Activated naive CD8-positive, alpha-beta T cell treated with anti-CD3 and anti-CD28 coated beads, Interleukin-2, amount 10 ng/mL, durations not matched to agents 7 days and 5 days (primary cell): ENCODE results near the gene ARID5B. TPM values are rescaled to one million over a fixed set of nuclear protein-coding genes. Genes with fewer than 3 reads are reported as not detected.
"Not testable (repeated sequence)": the region's sequence is repeated elsewhere in the genome, so short reads cannot be mapped to it uniquely, and the experiment has no call there.

Experiments used
- ATAC-seq: fragments of 150-1000 bp; cut with Tn5 transposase; one replicate; pipeline ENCODE4 v1.10.0; 2021; ENCODE audit warnings: low read depth, moderate library complexity
- POLR2A ChIA-PET: fragments of 350-600 bp; sonication (Branson Sonifier 250); formaldehyde crosslinking; loops from one replicate; lab custom pipeline; 2021; ENCODE audit warnings: antibody characterized with exemption; lab: Charles Lee
- DNase-seq: peaks from one replicate; pipeline ENCODE4 v3.0.0; 2021
- H3K27ac Mint-ChIP-seq: one replicate; pipeline ENCODE4 v1.8.0; 2022; ENCODE audit warnings: mild to moderate bottlenecking, mixed read lengths
- H3K27me3 Mint-ChIP-seq: one replicate; pipeline ENCODE4 v1.8.0; 2022; ENCODE audit warnings: mild to moderate bottlenecking, moderate library complexity, mixed read lengths
- H3K36me3 Mint-ChIP-seq: one replicate; pipeline ENCODE4 v1.8.0; 2021; ENCODE audit warnings: mild to moderate bottlenecking, mixed read lengths
- H3K4me1 Mint-ChIP-seq: one replicate; pipeline ENCODE4 v1.8.0; 2021; ENCODE audit warnings: mixed read lengths
- H3K4me3 Mint-ChIP-seq: one replicate; pipeline ENCODE4 v1.8.0; 2022; ENCODE audit warnings: mild to moderate bottlenecking, moderate library complexity, mixed read lengths
- H3K9me3 Mint-ChIP-seq: one replicate; pipeline ENCODE4 v1.8.0; 2021; ENCODE audit warnings: mixed read lengths
- total RNA-seq, 2 experiments: library from RNA; stranded (reverse); gene quantifications; one replicate each; pipeline ENCODE4 v1.2.3, GENCODE V29; 2021

ARID5B gene
- total RNA-seq, 2 experiments from 2014 or later = 25.4 to 26.1 TPM

GRCh38 chr10:61974601-61975390, 73.3 kb downstream of the ARID5B start:
- Mint-ChIP-seq H3K4me3 (no peak overlapping the region), H3K36me3 (peaks cover 39% of the 10 kb centered on the region), H3K9me3 (peaks cover 5% of the 10 kb centered on the region), H3K4me1 (peaks cover 23% of the 10 kb centered on the region), H3K27me3 (no peaks in the 10 kb centered on the region), H3K27ac (no peak overlapping the region)
- POLR2A ChIA-PET = no interaction called here
- no peak for ATAC-seq
- no peak for DNase-seq

- POLR2A ChIA-PET = interaction anchor here (1.1 kb wide), 1 partner anchor 11 kb away, joined by 4 read pairs; no protein-coding TSS in a partner anchor
- H3K4me3 Mint-ChIP-seq = no peak overlapping the region
- H3K27me3 Mint-ChIP-seq = no peaks in the 10 kb centered on the region
- no peak overlapping the region for H3K27ac Mint-ChIP-seq
- DNase-seq (no peak), ATAC-seq (no peak)
- H3K9me3 Mint-ChIP-seq = peaks cover 5% of the 10 kb centered on the region
- peaks cover 44% of the 10 kb centered on the region for H3K36me3 Mint-ChIP-seq
- peaks cover 18% of the 10 kb centered on the region for H3K4me1 Mint-ChIP-seq
These were observed 74.0 kb downstream of the ARID5B start for GRCh38 chr10:61975391-61975932.

- H3K27ac Mint-ChIP-seq, ATAC-seq, H3K27me3 Mint-ChIP-seq, H3K9me3 Mint-ChIP-seq, DNase-seq, POLR2A ChIA-PET, H3K4me3 Mint-ChIP-seq: not testable (repeated sequence)
- H3K36me3 Mint-ChIP-seq = peaks cover 50% of the 10 kb centered on the region
- peaks cover 18% of the 10 kb centered on the region for H3K4me1 Mint-ChIP-seq
These were observed 75.6 kb downstream of the ARID5B start for GRCh38 chr10:61976951-61977721.

- peaks cover 5% of the 10 kb centered on the region for H3K9me3 Mint-ChIP-seq
- H3K27me3 Mint-ChIP-seq = no peaks in the 10 kb centered on the region
- no peak for DNase-seq
- POLR2A ChIA-PET = no interaction called here
- H3K4me3 Mint-ChIP-seq = no peak overlapping the region
- no peak overlapping the region for H3K27ac Mint-ChIP-seq
- no peak for ATAC-seq
- peaks cover 12% of the 10 kb centered on the region for H3K4me1 Mint-ChIP-seq
- H3K36me3 Mint-ChIP-seq = peaks cover 49% of the 10 kb centered on the region
These were observed 77.5 kb downstream of the ARID5B start for GRCh38 chr10:61978965-61979364.

- Mint-ChIP-seq H3K4me3 (no peak overlapping the region), H3K4me1 (peaks cover 14% of the 10 kb centered on the region), H3K9me3 (peaks cover 3% of the 10 kb centered on the region), H3K36me3 (peaks cover 46% of the 10 kb centered on the region), H3K27me3 (no peaks in the 10 kb centered on the region), H3K27ac (no peak overlapping the region)
- ATAC-seq (no peak), DNase-seq (no peak)
- POLR2A ChIA-PET = no interaction called here
These were observed 80.0 kb downstream of the ARID5B start for GRCh38 chr10:61981460-61981859.

GRCh38 chr10:61983255-61983654, 81.8 kb downstream of the ARID5B start:
- Mint-ChIP-seq H3K27me3 (no peaks in the 10 kb centered on the region), H3K36me3 (peaks cover 36% of the 10 kb centered on the region), H3K4me1 (peaks cover 24% of the 10 kb centered on the region), H3K9me3 (no peaks in the 10 kb centered on the region), H3K27ac (no peak overlapping the region), H3K4me3 (no peak overlapping the region)
- ATAC-seq = no peak
- POLR2A ChIA-PET = no interaction called here
- DNase-seq = no peak

- Mint-ChIP-seq H3K9me3 (no peaks in the 10 kb centered on the region), H3K27ac (no peak overlapping the region), H3K27me3 (no peaks in the 10 kb centered on the region), H3K36me3 (peaks cover 28% of the 10 kb centered on the region), H3K4me1 (peaks cover 29% of the 10 kb centered on the region), H3K4me3 (no peak overlapping the region)
- no peak for ATAC-seq
- DNase-seq = no peak
- POLR2A ChIA-PET = no interaction called here
These were observed 83.4 kb downstream of the ARID5B start for GRCh38 chr10:61984803-61985418.

GRCh38 chr10:61985715-61986114, 84.2 kb downstream of the ARID5B start:
- Mint-ChIP-seq H3K9me3 (peaks cover under 1% of the 10 kb centered on the region), H3K27me3 (no peaks in the 10 kb centered on the region), H3K27ac (peak overlapping the region; percentile 15), H3K4me3 (no peak overlapping the region), H3K4me1 (peaks cover 30% of the 10 kb centered on the region), H3K36me3 (peaks cover 26% of the 10 kb centered on the region)
- POLR2A ChIA-PET = no interaction called here
- ATAC-seq = no peak
- no peak for DNase-seq

- POLR2A ChIA-PET = interaction anchor here (1.0 kb wide), 1 partner anchor 11 kb away, joined by 4 read pairs; no protein-coding TSS in a partner anchor
- peaks cover 2% of the 10 kb centered on the region for H3K9me3 Mint-ChIP-seq
These were observed 84.9 kb downstream of the ARID5B start for GRCh38 chr10:61986382-61986781.

GRCh38 chr10:61986788-61987492, 85.4 kb downstream of the ARID5B start:
- ATAC-seq (no peak), DNase-seq (no peak)
- peaks cover 36% of the 10 kb centered on the region for H3K4me1 Mint-ChIP-seq
- H3K27ac Mint-ChIP-seq = peak overlapping the region; percentile 95
- POLR2A ChIA-PET = interaction anchor here (1.0 kb wide), 1 partner anchor 11 kb away, joined by 4 read pairs; no protein-coding TSS in a partner anchor
- no peaks in the 10 kb centered on the region for H3K27me3 Mint-ChIP-seq
- peaks cover 28% of the 10 kb centered on the region for H3K36me3 Mint-ChIP-seq
- peak overlapping the region; percentile 51 for H3K4me3 Mint-ChIP-seq
- peaks cover 2% of the 10 kb centered on the region for H3K9me3 Mint-ChIP-seq

More at GRCh38 chr10:61986382-61986781, 84.9 kb downstream of the ARID5B start:
- Mint-ChIP-seq H3K27ac (peak overlapping the region; percentile 76), H3K4me3 (no peak overlapping the region), H3K27me3 (no peaks in the 10 kb centered on the region), H3K4me1 (peaks cover 33% of the 10 kb centered on the region), H3K36me3 (peaks cover 30% of the 10 kb centered on the region)
- no peak for DNase-seq
- no peak for ATAC-seq

- peak overlapping the region; percentile 95 for H3K27ac Mint-ChIP-seq
- peaks cover 2% of the 10 kb centered on the region for H3K9me3 Mint-ChIP-seq
- peaks cover 32% of the 10 kb centered on the region for H3K36me3 Mint-ChIP-seq
- H3K4me1 Mint-ChIP-seq = peaks cover 41% of the 10 kb centered on the region
- DNase-seq (no peak), ATAC-seq (peak; percentile 8)
- H3K4me3 Mint-ChIP-seq = peak overlapping the region; percentile 79
- H3K27me3 Mint-ChIP-seq = no peaks in the 10 kb centered on the region
- POLR2A ChIA-PET = interaction anchor here (0.7 to 1.8 kb wide), 3 partner anchors 16 to 95 kb away, joined by 3 to 14 read pairs (median 4); partner anchors contain the start of gene ARID5B
These were observed 86.0 kb downstream of the ARID5B start for GRCh38 chr10:61987537-61987936.

GRCh38 chr10:61987951-61988379, 86.5 kb downstream of the ARID5B start:
- Mint-ChIP-seq H3K4me3 (peak overlapping the region; percentile 79), H3K4me1 (peaks cover 44% of the 10 kb centered on the region), H3K27me3 (no peaks in the 10 kb centered on the region), H3K36me3 (peaks cover 33% of the 10 kb centered on the region), H3K27ac (peak overlapping the region; percentile 95), H3K9me3 (peaks cover 2% of the 10 kb centered on the region)
- ATAC-seq = peak; percentile 90
- DNase-seq = no peak
- POLR2A ChIA-PET = interaction anchor here (0.7 to 1.8 kb wide), 4 partner anchors 10 to 95 kb away, joined by 3 to 14 read pairs (median 4); partner anchors contain the start of gene ARID5B
